Caco-2 (cell line): ENCODE data around the gene C11orf58. TPM values are rescaled to one million over a fixed set of nuclear protein-coding genes. Genes with fewer than 3 reads are reported as not detected.

ENCODE experiments used
- BruUV-seq: library from RNA; stranded (reverse); fragments of 400-500 nt; replicated peaks from 2 replicates; lab custom pipeline; 2021; lab: Mats Ljungman, UMichigan
- CTCF ChIA-PET: fragments of 300-600 bp; sonication (Branson Sonifier 250); formaldehyde crosslinking; loops from one replicate; lab custom pipeline; 2022; ENCODE audit warnings: antibody characterized with exemption; lab: Charles Lee
- POLR2A ChIA-PET: fragments of 300-600 bp; sonication (Branson Sonifier 250); formaldehyde crosslinking; loops from one replicate; lab custom pipeline; 2022; ENCODE audit warnings: antibody characterized with exemption; lab: Charles Lee
- DNase-seq, 2 experiments: peaks; one replicate each; pipeline versions ENCODE4 v3.0.0 to v3.0.0-alpha.2; 2020 to 2022
- H3K27me3 ChIP-seq: replicated peaks from 2 replicates; pipeline ENCODE4 v1.6.0; 2011; ENCODE audit warnings: low read length; ENCODE audit not compliant: control insufficient read depth, insufficient read depth
- H3K36me3 ChIP-seq: 2 replicates; pipeline ENCODE4 v1.5.1; 2011; ENCODE audit warnings: low read length; ENCODE audit not compliant: control insufficient read depth, insufficient read depth
- H3K4me1 ChIP-seq: fragments of 250-450 bp; sonication (Bioruptor Pico); 2 replicates; pipeline ENCODE4 v1.5.1; 2020; ENCODE audit warnings: mild to moderate bottlenecking
- H3K4me3 ChIP-seq: 2 replicates; pipeline ENCODE4 v1.5.1; 2011; ENCODE audit warnings: low read depth, mild to moderate bottlenecking, control low read depth, low read length
- H3K9me3 ChIP-seq: fragments of 250-450 bp; sonication (Bioruptor Pico); 2 replicates; pipeline ENCODE4 v1.5.1; 2020; ENCODE audit warnings: mild to moderate bottlenecking, moderate library complexity
- H3K27ac Mint-ChIP-seq: one replicate; pipeline ENCODE4 v1.8.0; 2022; ENCODE audit warnings: mixed read lengths; ENCODE audit not compliant: unreplicated experiment
- H3K27me3 Mint-ChIP-seq: one replicate; pipeline ENCODE4 v1.8.0; 2022; ENCODE audit warnings: mixed read lengths; ENCODE audit not compliant: insufficient read depth, unreplicated experiment
- H3K36me3 Mint-ChIP-seq: one replicate; pipeline ENCODE4 v1.8.0; 2022; ENCODE audit warnings: mild to moderate bottlenecking, mixed read lengths; ENCODE audit not compliant: insufficient read depth, unreplicated experiment
- H3K4me1 Mint-ChIP-seq: one replicate; pipeline ENCODE4 v1.8.0; 2022; ENCODE audit warnings: low read depth, mixed read lengths; ENCODE audit not compliant: unreplicated experiment
- H3K4me3 Mint-ChIP-seq: one replicate; pipeline ENCODE4 v1.8.0; 2022; ENCODE audit warnings: mild to moderate bottlenecking, moderate library complexity, mixed read lengths; ENCODE audit not compliant: unreplicated experiment
- H3K9me3 Mint-ChIP-seq: one replicate; pipeline ENCODE4 v1.8.0; 2022; ENCODE audit warnings: mixed read lengths; ENCODE audit not compliant: unreplicated experiment
- intact Hi-C: fragments of 100-400 bp; cut with micrococcal nuclease; formaldehyde crosslinking; loops from one replicate; pipeline ENCODE4 v1.10.0; 2022; ENCODE audit not compliant: unreplicated experiment
- total RNA-seq: library from RNA; stranded (reverse); gene quantifications from 2 replicates; pipeline ENCODE4 v1.2.3, GENCODE V29; 2022
- TF ChIP-seq, protein P1 (sequence below), 2 experiments: fragments of 200-600 bp in 1 of 2; IDR thresholded peaks; 1 replicate in 1 of 2; 2 replicates in 1 of 2; pipeline versions ENCODE4 v1.5.1 to v1.8.0; 2011 to 2022; ENCODE audit warnings: antibody characterized with exemption in 1 of 2, control low read depth in 1 of 2, inconsistent platforms in 1 of 2, low read depth in 1 of 2, low read length in 1 of 2, mild to moderate bottlenecking in 1 of 2, moderate library complexity in 1 of 2; ENCODE audit not compliant: insufficient read depth in 1 of 2, severe bottlenecking in 1 of 2, unreplicated experiment in 1 of 2

C11orf58 gene
- total RNA-seq, 1 experiment from 2014 or later, result 209 TPM

DNA sequence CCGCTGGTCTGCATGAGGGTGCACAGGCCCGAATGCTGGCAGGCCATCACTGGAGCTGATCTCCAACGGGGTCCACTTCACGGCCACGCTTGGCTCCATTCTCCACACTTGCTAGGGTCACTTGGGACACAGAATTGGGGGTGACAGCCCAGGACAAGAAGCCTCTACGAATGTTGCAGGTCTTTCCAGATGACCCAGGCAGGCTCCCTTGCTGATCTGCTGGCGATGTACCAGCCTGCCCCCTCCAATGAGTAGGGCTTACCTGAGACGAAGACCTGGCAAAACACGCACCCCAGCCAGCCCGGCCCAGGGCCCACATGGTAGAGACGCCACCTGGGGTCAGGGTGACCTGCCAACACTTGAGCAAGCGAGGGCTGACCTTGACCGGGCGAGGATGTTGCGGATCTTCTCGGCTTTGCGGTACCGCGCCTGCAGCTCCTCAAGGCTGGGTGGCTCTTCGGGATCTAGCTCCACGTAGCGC, 44.9 kb downstream of the C11orf58 start:
- Histone ChIP-seq H3K27me3 (no peaks in the 10 kb centered on the region), H3K9me3 (no peaks in the 10 kb centered on the region), H3K36me3 (no peaks in the 10 kb centered on the region; the same call in none of the 2 replicates), H3K4me1 (peaks cover 22% of the 10 kb centered on the region), H3K4me3 (no peak overlapping the region)
- Mint-ChIP-seq H3K27me3 (no peaks in the 10 kb centered on the region), H3K27ac (no peak overlapping the region), H3K9me3 (no peaks in the 10 kb centered on the region), H3K4me1 (peaks cover 15% of the 10 kb centered on the region), H3K4me3 (no peak overlapping the region), H3K36me3 (peaks cover 35% of the 10 kb centered on the region)
- TF ChIP-seq, protein P1, sequence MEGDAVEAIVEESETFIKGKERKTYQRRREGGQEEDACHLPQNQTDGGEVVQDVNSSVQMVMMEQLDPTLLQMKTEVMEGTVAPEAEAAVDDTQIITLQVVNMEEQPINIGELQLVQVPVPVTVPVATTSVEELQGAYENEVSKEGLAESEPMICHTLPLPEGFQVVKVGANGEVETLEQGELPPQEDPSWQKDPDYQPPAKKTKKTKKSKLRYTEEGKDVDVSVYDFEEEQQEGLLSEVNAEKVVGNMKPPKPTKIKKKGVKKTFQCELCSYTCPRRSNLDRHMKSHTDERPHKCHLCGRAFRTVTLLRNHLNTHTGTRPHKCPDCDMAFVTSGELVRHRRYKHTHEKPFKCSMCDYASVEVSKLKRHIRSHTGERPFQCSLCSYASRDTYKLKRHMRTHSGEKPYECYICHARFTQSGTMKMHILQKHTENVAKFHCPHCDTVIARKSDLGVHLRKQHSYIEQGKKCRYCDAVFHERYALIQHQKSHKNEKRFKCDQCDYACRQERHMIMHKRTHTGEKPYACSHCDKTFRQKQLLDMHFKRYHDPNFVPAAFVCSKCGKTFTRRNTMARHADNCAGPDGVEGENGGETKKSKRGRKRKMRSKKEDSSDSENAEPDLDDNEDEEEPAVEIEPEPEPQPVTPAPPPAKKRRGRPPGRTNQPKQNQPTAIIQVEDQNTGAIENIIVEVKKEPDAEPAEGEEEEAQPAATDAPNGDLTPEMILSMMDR (IDR thresholded peaks at IDR 0.05; ENCODE audit: insufficient read depth in 1 of 2, low read depth in 1 of 2, low read length in 1 of 2, severe bottlenecking in 1 of 2, unreplicated experiment in 1 of 2), result no peak
- intact Hi-C loops, result no loop called here
- no peak for DNase-seq
- ChIA-PET CTCF (no interaction called here), POLR2A (no interaction called here)
- no TSS peak for BruUV-seq

DNA sequence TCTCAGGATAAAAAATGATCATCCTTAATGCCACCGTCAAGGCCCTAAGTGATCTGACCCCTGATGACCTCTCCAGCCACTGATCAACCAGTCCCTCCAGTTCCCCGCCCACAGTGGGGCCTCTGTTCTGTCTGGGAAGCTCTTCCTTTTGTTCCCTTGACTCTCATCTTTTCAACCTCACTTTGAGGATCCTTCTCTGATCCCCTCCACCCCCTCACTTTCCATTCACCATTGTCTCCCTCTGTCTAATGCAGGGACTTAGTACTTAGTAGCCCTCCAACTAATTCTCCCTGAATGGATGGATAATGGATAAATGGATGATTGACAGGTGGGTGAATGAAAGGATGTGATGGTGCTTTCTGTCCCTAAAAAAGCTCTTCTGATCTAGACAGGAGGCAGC, 45.6 kb downstream of the C11orf58 start:
- H3K36me3 Mint-ChIP-seq, result peaks cover 35% of the 10 kb centered on the region
- CTCF ChIA-PET, result interaction anchor here (1.0 kb wide), 1 partner anchor 99 kb away, joined by 3 read pairs; no protein-coding TSS in a partner anchor
- Histone ChIP-seq H3K4me3 (no peak overlapping the region), H3K9me3 (no peaks in the 10 kb centered on the region), H3K27me3 (no peaks in the 10 kb centered on the region), H3K4me1 (peaks cover 22% of the 10 kb centered on the region), H3K36me3 (no peaks in the 10 kb centered on the region; the same call in none of the 2 replicates)
- no peak for DNase-seq
- no peaks in the 10 kb centered on the region for H3K27me3 Mint-ChIP-seq
- no peaks in the 10 kb centered on the region for H3K9me3 Mint-ChIP-seq
- POLR2A ChIA-PET, result no interaction called here
- H3K4me1 Mint-ChIP-seq, result peaks cover 15% of the 10 kb centered on the region
- no TSS peak for BruUV-seq
- intact Hi-C loops, result loop anchor here (2.0 kb wide), 1 partner anchor 279 kb away; no protein-coding TSS in a partner anchor
- no peak overlapping the region for H3K4me3 Mint-ChIP-seq
- TF ChIP-seq, protein P1 (IDR thresholded peaks at IDR 0.05; ENCODE audit: insufficient read depth in 1 of 2, low read depth in 1 of 2, low read length in 1 of 2, severe bottlenecking in 1 of 2, unreplicated experiment in 1 of 2), result no peak
- no peak overlapping the region for H3K27ac Mint-ChIP-seq

DNA sequence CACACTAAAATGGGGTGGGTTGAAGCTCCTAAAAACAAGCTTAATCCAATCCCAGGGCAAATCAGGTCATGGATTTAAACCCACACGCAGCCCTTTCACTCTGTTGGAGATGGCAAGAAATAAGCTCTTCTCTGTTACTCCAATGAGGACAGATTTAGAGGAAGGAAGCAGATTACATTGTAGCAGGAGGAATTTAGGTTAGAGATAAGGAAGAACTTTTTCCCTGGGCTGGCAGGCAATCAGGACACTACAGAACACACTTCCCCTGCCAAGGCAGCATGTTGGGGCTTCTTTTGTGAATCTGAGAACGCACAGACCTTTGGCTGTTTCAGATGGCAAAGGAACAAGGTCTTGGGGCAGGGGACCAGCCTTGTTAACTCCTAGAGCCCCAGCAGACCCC, 46.2 kb downstream of the C11orf58 start:
- H3K4me1 Mint-ChIP-seq, result peaks cover 15% of the 10 kb centered on the region
- H3K27me3 ChIP-seq, result no peaks in the 10 kb centered on the region
- H3K27me3 Mint-ChIP-seq, result no peaks in the 10 kb centered on the region
- H3K9me3 Mint-ChIP-seq, result no peaks in the 10 kb centered on the region
- ChIA-PET CTCF (interaction anchor here (1.0 kb wide), 1 partner anchor 98 kb away, joined by 3 read pairs; no protein-coding TSS in a partner anchor), POLR2A (no interaction called here)
- BruUV-seq, result no TSS peak
- peaks cover 33% of the 10 kb centered on the region for H3K36me3 Mint-ChIP-seq
- H3K4me3 ChIP-seq, result no peak overlapping the region
- DNase-seq, result no peak
- TF ChIP-seq, protein P1 (IDR thresholded peaks at IDR 0.05; ENCODE audit: insufficient read depth in 1 of 2, low read depth in 1 of 2, low read length in 1 of 2, severe bottlenecking in 1 of 2, unreplicated experiment in 1 of 2), result no peak
- H3K9me3 ChIP-seq, result no peaks in the 10 kb centered on the region
- no peak overlapping the region for H3K4me3 Mint-ChIP-seq
- H3K36me3 ChIP-seq, result no peaks in the 10 kb centered on the region; the same call in none of the 2 replicates
- no peak overlapping the region for H3K27ac Mint-ChIP-seq
- peaks cover 22% of the 10 kb centered on the region for H3K4me1 ChIP-seq
- intact Hi-C loops, result loop anchor here (2.0 kb wide), 1 partner anchor 278 kb away; no protein-coding TSS in a partner anchor
